K562 (cell line): ENCODE measurements around the gene CAMK2B. TPM values are rescaled to one million over a fixed set of nuclear protein-coding genes. Genes with fewer than 3 reads are reported as not detected.
A peak's percentile ranks its signal among the peaks of the same experiment; 100 is the strongest.

Source experiments
- ARID2 ChIP-seq: fragments of 450-650 bp; IDR thresholded peaks from 2 replicates; pipeline ENCODE4 v1.6.1; 2017; ENCODE audit warnings: antibody characterized with exemption, mild to moderate bottlenecking
- ARID3A ChIP-seq: IDR thresholded peaks from 2 replicates; pipeline ENCODE4 v1.6.1; 2012; ENCODE audit warnings: low read depth, low read length, improper control_type of control experiment, borderline replicate concordance
- CBX2 ChIP-seq: fragments of 200-600 bp; sonication (generic); IDR thresholded peaks from one replicate; pipeline ENCODE4 v1.6.1; 2012; ENCODE audit warnings: mild to moderate bottlenecking, low read length, inconsistent platforms; ENCODE audit not compliant: insufficient read depth, poor library complexity, severe bottlenecking
- HNRNPK ChIP-seq: fragments of 200-400 bp; formaldehyde crosslinking; IDR thresholded peaks from one replicate; pipeline ENCODE4 v1.6.1; 2018; ENCODE audit warnings: mild to moderate bottlenecking, low read depth, low read length; ENCODE audit not compliant: poor library complexity, severe bottlenecking
- KAT7 ChIP-seq: sonication (generic); formaldehyde crosslinking; IDR thresholded peaks from 2 replicates; pipeline ENCODE4 v1.8.0; 2022; ENCODE audit warnings: missing genetic modification reagents, mild to moderate bottlenecking, borderline replicate concordance
- MECOM ChIP-seq: fragments of 250-450 bp; sonication (Bioruptor Pico); IDR thresholded peaks from 2 replicates; pipeline ENCODE4 v1.8.0; 2022; ENCODE audit warnings: inconsistent platforms
- RB1 ChIP-seq: fragments of 450-650 bp; IDR thresholded peaks from 2 replicates; pipeline ENCODE4 v1.6.1; 2017; ENCODE audit warnings: low read depth, mild to moderate bottlenecking
- REST ChIP-seq, 2 experiments: fragments of 450-650 bp; formaldehyde crosslinking in 1 of 2; IDR thresholded peaks; 2 replicates each; pipeline versions ENCODE4 v1.4.0 to v1.6.1; 2014 to 2020; ENCODE audit warnings: mild to moderate bottlenecking in 2 of 2, borderline replicate concordance in 1 of 2, low read depth in 1 of 2
- SMC3 ChIP-seq: conservative IDR thresholded peaks from 2 replicates; pipeline ENCODE4 v1.6.1; 2011; ENCODE audit warnings: low read depth, low read length, improper control_type of control experiment; ENCODE audit not compliant: insufficient read depth
- SNRNP70 ChIP-seq: fragments of 200-400 bp; formaldehyde crosslinking; optimal IDR thresholded peaks from 2 replicates; pipeline ENCODE3; 2017; ENCODE audit warnings: low read depth, low read length
- TEAD2 ChIP-seq: fragments of 450-650 bp; IDR thresholded peaks from 2 replicates; pipeline ENCODE4 v1.6.1; 2016; ENCODE audit warnings: missing genetic modification characterization, control low read depth, missing compliant biosample characterization
- ZBTB7A ChIP-seq: IDR thresholded peaks from 2 replicates; pipeline ENCODE4 v1.6.1; 2011; ENCODE audit warnings: low read depth, mild to moderate bottlenecking, low read length, moderate library complexity, borderline replicate concordance; ENCODE audit not compliant: control insufficient read depth
- ZFP30 ChIP-seq: fragments of 250-450 bp; sonication (Bioruptor Pico); IDR thresholded peaks from 2 replicates; pipeline ENCODE4 v1.8.0; 2022; ENCODE audit warnings: moderate library complexity, mild to moderate bottlenecking, inconsistent platforms, borderline replicate concordance
- polyA plus RNA-seq, 8 experiments: library from polyadenylated mRNA; depleted of rRNA in 4 of 8; stranded (reverse) in 5 of 8; unstranded in 3 of 8; fragments of >200 nt; fragmentation: Nextera tagmentation in 2 of 8; fragmentation: Illumina TruSeq in 1 of 8; extraction: Ambion mirVana in 2 of 8; extraction: Trizol in 1 of 8; gene quantifications; 2 replicates each; pipeline versions ENCODE4 v1.2.1 to v1.2.3, GENCODE V29; 2011 to 2014; ENCODE audit warnings: inconsistent platforms in 1 of 8, missing spikeins in 1 of 8
- total RNA-seq, 7 experiments: library from RNA; depleted of rRNA in 6 of 7; stranded (reverse); fragments of >200 nt in 6 of 7; fragmentation: Illumina TruSeq in 2 of 7; extraction: Trizol in 2 of 7; gene quantifications; 2 replicates each; pipeline versions ENCODE4 v1.2.1 to v1.2.3, GENCODE V29; 2011 to 2021; ENCODE audit warnings: low replicate concordance in 1 of 7
- TF ChIP-seq, protein P1 (sequence below): sonication (generic); formaldehyde crosslinking; IDR thresholded peaks from 2 replicates; pipeline ENCODE4 v1.8.1; 2023; ENCODE audit warnings: mild to moderate bottlenecking, missing genetic modification reagents

The CAMK2B gene
- total and polyA plus RNA-seq, 9 of the 15 experiments (the other 6 are each of a cell fraction or from before 2014, with no cell fraction given) = 0.04 to 0.09 (median 0.05) TPM; not detected in 4

DNA sequence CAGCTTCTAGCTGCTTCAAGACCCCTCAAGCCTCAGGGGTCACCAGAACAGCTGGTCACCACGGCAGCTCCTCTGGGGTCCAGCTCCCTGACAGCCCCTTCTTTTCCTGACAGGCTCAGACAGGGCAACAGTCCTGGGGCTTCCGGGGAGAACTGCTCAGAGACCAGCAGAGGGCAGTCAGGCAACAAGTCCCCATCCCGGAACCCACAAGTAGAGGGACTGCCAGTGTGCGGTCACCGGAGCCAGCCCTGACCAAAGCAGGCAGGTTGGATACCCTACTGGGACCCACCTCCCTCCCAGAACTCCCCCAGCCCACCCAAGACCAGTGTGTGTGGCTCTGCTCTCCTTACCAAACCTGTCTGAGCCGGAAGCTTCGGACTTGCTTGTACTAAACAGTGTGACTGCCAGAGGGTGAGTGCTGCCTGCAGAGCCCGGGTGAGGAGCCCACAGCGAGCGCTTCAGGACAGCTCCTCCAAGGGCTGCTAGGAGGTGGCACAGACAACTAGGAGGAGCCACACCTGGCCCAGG, 84.3 kb downstream of the CAMK2B start (continued):
- TF ChIP-seq REST (IDR thresholded peaks at IDR 0.05; ENCODE audit: borderline replicate concordance) (peak; percentile 70), REST (CRISPR knock-in tag; IDR thresholded peaks at IDR 0.05; ENCODE audit: low read depth) (no peak), SNRNP70 (no peak), MECOM (no peak), ZFP30 (CRISPR knock-in tag) (no peak), ZBTB7A (peak; percentile 46; the same call in 1 of the 2 replicates), TEAD2 (no peak), SMC3 (peak; percentile 73), CBX2 (no peak), HNRNPK (no peak), RB1 (peak; percentile 58; the same call in 1 of the 2 replicates), KAT7 (CRISPR knock-in tag) (no peak), ARID3A (no peak), ARID2 (no peak)
- TF ChIP-seq, protein P1, sequence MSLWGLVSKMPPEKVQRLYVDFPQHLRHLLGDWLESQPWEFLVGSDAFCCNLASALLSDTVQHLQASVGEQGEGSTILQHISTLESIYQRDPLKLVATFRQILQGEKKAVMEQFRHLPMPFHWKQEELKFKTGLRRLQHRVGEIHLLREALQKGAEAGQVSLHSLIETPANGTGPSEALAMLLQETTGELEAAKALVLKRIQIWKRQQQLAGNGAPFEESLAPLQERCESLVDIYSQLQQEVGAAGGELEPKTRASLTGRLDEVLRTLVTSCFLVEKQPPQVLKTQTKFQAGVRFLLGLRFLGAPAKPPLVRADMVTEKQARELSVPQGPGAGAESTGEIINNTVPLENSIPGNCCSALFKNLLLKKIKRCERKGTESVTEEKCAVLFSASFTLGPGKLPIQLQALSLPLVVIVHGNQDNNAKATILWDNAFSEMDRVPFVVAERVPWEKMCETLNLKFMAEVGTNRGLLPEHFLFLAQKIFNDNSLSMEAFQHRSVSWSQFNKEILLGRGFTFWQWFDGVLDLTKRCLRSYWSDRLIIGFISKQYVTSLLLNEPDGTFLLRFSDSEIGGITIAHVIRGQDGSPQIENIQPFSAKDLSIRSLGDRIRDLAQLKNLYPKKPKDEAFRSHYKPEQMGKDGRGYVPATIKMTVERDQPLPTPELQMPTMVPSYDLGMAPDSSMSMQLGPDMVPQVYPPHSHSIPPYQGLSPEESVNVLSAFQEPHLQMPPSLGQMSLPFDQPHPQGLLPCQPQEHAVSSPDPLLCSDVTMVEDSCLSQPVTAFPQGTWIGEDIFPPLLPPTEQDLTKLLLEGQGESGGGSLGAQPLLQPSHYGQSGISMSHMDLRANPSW (CRISPR knock-in tag) = 0 out of 2 replicates have a peak, but pooled peaks have one; percentile 74
